IMR-90 (cell line): ENCODE results near the gene FNIP2. TPM values are rescaled to one million over a fixed set of nuclear protein-coding genes. Genes with fewer than 3 reads are reported as not detected.

Experiments used
- ATAC-seq: fragments of 200-7000 bp; cut with Tn5 transposase; 2 replicates; pipeline ENCODE4 v1.9.1; 2020; ENCODE audit warnings: low read depth, mild to moderate bottlenecking, moderate library complexity
- BruUV-seq: library from RNA; stranded (reverse); fragments of 400-500 nt; replicated peaks from 2 replicates; lab custom pipeline; 2021; lab: Mats Ljungman, UMichigan
- CTCF ChIA-PET: fragments of 300-600 bp; formaldehyde crosslinking; extraction: SDS; loops from one replicate; lab custom pipeline; 2021; ENCODE audit warnings: antibody characterized with exemption; lab: Yijun Ruan, JAX
- POLR2A ChIA-PET: fragments of 300-600 bp; sonication (Branson Sonifier 250); formaldehyde crosslinking; loops from one replicate; lab custom pipeline; 2022; ENCODE audit warnings: antibody characterized with exemption; ENCODE audit not compliant: unreplicated experiment; lab: Charles Lee
- DNase-seq: peaks from one replicate; pipeline ENCODE4 v3.0.0; 2013
- H2AFZ ChIP-seq: replicated peaks from 2 replicates; pipeline ENCODE3; 2013; ENCODE audit warnings: low read length, mild to moderate bottlenecking; ENCODE audit not compliant: poor library complexity
- H2AK5ac ChIP-seq: 2 replicates; pipeline ENCODE4 v1.6.1; 2013; ENCODE audit warnings: low read depth, low read length, inconsistent platforms
- H2AK9ac ChIP-seq: replicated peaks from 2 replicates; pipeline ENCODE3; 2013; ENCODE audit warnings: mild to moderate bottlenecking, low read depth, low read length, moderate library complexity; ENCODE audit not compliant: poor library complexity
- H2BK120ac ChIP-seq: 2 replicates; pipeline ENCODE4 v1.6.1; 2013; ENCODE audit warnings: low read depth, low read length, inconsistent platforms
- H2BK15ac ChIP-seq: 3 replicates; pipeline ENCODE4 v1.6.1; 2013; ENCODE audit warnings: low read depth, low read length, inconsistent platforms
- H2BK20ac ChIP-seq: 2 replicates; pipeline ENCODE4 v1.6.1; 2013; ENCODE audit warnings: low read depth, mild to moderate bottlenecking, inconsistent platforms, low read length, moderate library complexity
- H2BK5ac ChIP-seq: 2 replicates; pipeline ENCODE4 v1.6.1; 2013; ENCODE audit warnings: mild to moderate bottlenecking, low read depth, low read length, inconsistent platforms; ENCODE audit not compliant: poor library complexity, severe bottlenecking
- H3K14ac ChIP-seq: replicated peaks from 2 replicates; pipeline ENCODE4 v1.6.1; 2013; ENCODE audit warnings: low read depth, low read length, inconsistent platforms
- H3K18ac ChIP-seq: 2 replicates; pipeline ENCODE4 v1.6.1; 2013; ENCODE audit warnings: low read depth, low read length, control low read depth
- H3K23ac ChIP-seq: 2 replicates; pipeline ENCODE4 v1.6.1; 2013; ENCODE audit warnings: low read depth, low read length, inconsistent platforms
- H3K27ac ChIP-seq: 2 replicates; pipeline ENCODE4 v1.5.1; 2013; ENCODE audit warnings: mild to moderate bottlenecking, control low read depth, low read length; ENCODE audit not compliant: insufficient read depth
- H3K27me3 ChIP-seq: 2 replicates; pipeline ENCODE4 v1.6.1; 2013; ENCODE audit warnings: low read length; ENCODE audit not compliant: control insufficient read depth, insufficient read depth
- H3K36me3 ChIP-seq: 2 replicates; pipeline ENCODE4 v1.6.1; 2013; ENCODE audit warnings: low read length, mixed read lengths; ENCODE audit not compliant: control insufficient read depth, insufficient read depth
- H3K4ac ChIP-seq: 2 replicates; pipeline ENCODE4 v1.6.1; 2013; ENCODE audit warnings: low read depth, low read length, inconsistent platforms
- H3K4me1 ChIP-seq: 2 replicates; pipeline ENCODE4 v1.6.1; 2013; ENCODE audit warnings: low read length, mixed read lengths; ENCODE audit not compliant: control insufficient read depth, insufficient read depth
- H3K4me2 ChIP-seq: 2 replicates; pipeline ENCODE4 v1.6.1; 2013; ENCODE audit warnings: low read depth, mild to moderate bottlenecking, control low read depth, low read length, moderate library complexity
- H3K4me3 ChIP-seq: 2 replicates; pipeline ENCODE4 v1.5.1; 2013; ENCODE audit warnings: low read depth, mild to moderate bottlenecking, control low read depth, low read length, moderate library complexity; ENCODE audit not compliant: insufficient read depth
- H3K56ac ChIP-seq: 2 replicates; pipeline ENCODE4 v1.6.1; 2013; ENCODE audit warnings: low read length, inconsistent platforms; ENCODE audit not compliant: insufficient read depth; ENCODE audit errors: extremely low read depth
- H3K79me1 ChIP-seq, 2 experiments: 2 replicates each; pipeline ENCODE4 v1.6.1; 2013; ENCODE audit warnings: low read length in 2 of 2, inconsistent platforms in 1 of 2, low read depth in 1 of 2
- H3K9ac ChIP-seq: 2 replicates; pipeline ENCODE4 v1.6.1; 2013; ENCODE audit warnings: low read depth, low read length, control low read depth
- H3K9me1 ChIP-seq: 2 replicates; pipeline ENCODE4 v1.6.1; 2013; ENCODE audit warnings: low read length, inconsistent platforms; ENCODE audit not compliant: insufficient read depth
- H3K9me3 ChIP-seq: 2 replicates; pipeline ENCODE4 v1.6.1; 2013; ENCODE audit warnings: low read length; ENCODE audit not compliant: control insufficient read depth, insufficient read depth
- H4K20me1 ChIP-seq: 2 replicates; pipeline ENCODE4 v1.6.1; 2013; ENCODE audit warnings: low read length, inconsistent platforms; ENCODE audit not compliant: insufficient read depth
- H4K5ac ChIP-seq: 2 replicates; pipeline ENCODE4 v1.6.1; 2013; ENCODE audit warnings: mild to moderate bottlenecking, low read depth, low read length, control low read depth
- H4K8ac ChIP-seq, 2 experiments: 2 replicates each; pipeline ENCODE4 v1.6.1; 2013; ENCODE audit warnings: low read depth in 2 of 2, low read length in 2 of 2, control low read depth in 1 of 2, inconsistent platforms in 1 of 2
- H4K91ac ChIP-seq: 2 replicates; pipeline ENCODE4 v1.6.1; 2013; ENCODE audit warnings: low read depth, low read length, inconsistent platforms; ENCODE audit not compliant: insufficient read depth
- MAFK ChIP-seq: IDR thresholded peaks from 2 replicates; pipeline ENCODE4 v1.6.1; 2012; ENCODE audit warnings: low read depth, low read length, improper control_type of control experiment
- SMC3 ChIP-seq: fragments of 150-350 bp; IDR thresholded peaks from 2 replicates; pipeline ENCODE4 v1.6.1; 2016; ENCODE audit warnings: low read depth, mild to moderate bottlenecking, antibody characterized with exemption, low read length, moderate library complexity
- WGBS, 2 experiments: methylation state at CpG; one replicate each; pipeline versions ENCODE4 v1.1.5 to v1.1.7; 2013; ENCODE audit warnings: missing lambda C conversion rate in 2 of 2; ENCODE audit not compliant: insufficient read length in 1 of 2; ENCODE audit errors: extremely low coverage in 2 of 2; 5-methylcytosine and 5-hydroxymethylcytosine counted together
- dilution Hi-C: fragments of 300-500 bp; cut with HindIII; formaldehyde crosslinking; loops from one replicate; pipeline ENCODE4 v1.14.3; 2018; ENCODE audit warnings: low sequenced_read_pairs; ENCODE audit not compliant: unreplicated experiment
- in situ Hi-C: fragments of 300-500 bp; cut with MboI; formaldehyde crosslinking; loops from 3 replicates; pipeline ENCODE4 v1.14.3; 2019; ENCODE audit warnings: low sequenced_read_pairs, inconsistent platforms, mixed read lengths
- intact Hi-C: fragments of 100-400 bp; cut with micrococcal nuclease; formaldehyde crosslinking; loops from 2 replicates; pipeline ENCODE4 v1.10.0; 2022
- polyA plus RNA-seq, 3 experiments: library from polyadenylated mRNA; depleted of rRNA; stranded (reverse); fragments of >200 nt; gene quantifications; 2 replicates each; pipeline ENCODE4 v1.2.3, GENCODE V29; 2012; ENCODE audit warnings: low replicate concordance in 1 of 3
- total RNA-seq: library from RNA; depleted of rRNA; stranded (reverse); fragments of >200 nt; gene quantifications from 2 replicates; pipeline ENCODE4 v1.2.3, GENCODE V29; 2012

Gene FNIP2
- total and polyA plus RNA-seq, 2 of the 4 experiments (the other 2 are of a cell fraction): 4.7 to 24.6 TPM

DNA sequence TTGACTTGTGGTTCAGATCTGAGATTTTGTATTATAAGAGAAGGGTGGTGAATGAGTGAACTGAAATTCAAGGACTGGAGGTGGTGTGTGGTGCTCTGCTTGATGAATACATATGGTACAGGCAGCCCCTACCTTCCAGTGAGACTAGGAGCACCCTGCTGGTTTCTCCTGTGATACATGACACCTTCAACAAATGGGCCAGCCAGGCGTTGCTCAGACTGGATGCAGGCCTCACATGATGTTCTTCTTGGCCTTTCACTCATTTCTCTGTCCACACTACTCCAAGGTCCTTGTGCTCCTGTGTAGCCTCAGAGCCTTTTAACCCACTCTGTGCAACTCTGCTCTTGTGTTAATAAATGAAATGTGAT is 67.2 kb downstream of the FNIP2 start:
- H2AK5ac ChIP-seq: no peak overlapping the region
- no peak overlapping the region for H3K4ac ChIP-seq
- H3K18ac ChIP-seq: no peak overlapping the region
- H2BK5ac ChIP-seq: no peak overlapping the region
- in situ Hi-C loops (loop anchor here (25.0 kb wide), 1 partner anchor 574 kb away; no protein-coding TSS in a partner anchor), dilution Hi-C loops (no loop called here), intact Hi-C loops (no loop called here)
- H3K9me1 ChIP-seq: 0 out of 2 replicates have a peak, but pooled peaks cover 2% of the 10 kb centered on the region
- TF ChIP-seq MAFK (no peak), SMC3 (no peak)
- H3K27me3 ChIP-seq: no peaks in the 10 kb centered on the region
- no peaks in the 10 kb centered on the region for H3K4me1 ChIP-seq
- H3K36me3 ChIP-seq: peaks cover 7% of the 10 kb centered on the region; the same call in 1 of the 2 replicates
- CTCF ChIA-PET: no interaction called here
- no peak overlapping the region for H3K9ac ChIP-seq
- no peak overlapping the region for H3K23ac ChIP-seq
- no peak overlapping the region for H4K5ac ChIP-seq
- H2BK20ac ChIP-seq: no peak overlapping the region
- POLR2A ChIA-PET: no interaction called here
- H3K79me1 ChIP-seq: peaks cover 0 to 3% of the 10 kb centered on the region in 2 experiments; a peak in 1 of 4 replicates
- no TSS peak for BruUV-seq
- 86% methylated on average over 1 of the region's 1 CpG; no CpG with 5 or more reads in 1 of the 2 experiments for WGBS, 2 experiments
- H4K91ac ChIP-seq: no peak overlapping the region
- no peak overlapping the region for H3K4me3 ChIP-seq
- H4K8ac ChIP-seq: no peak overlapping the region
- H3K27ac ChIP-seq: no peak overlapping the region
- no peaks in the 10 kb centered on the region for H4K20me1 ChIP-seq
- DNase-seq (no peak), ATAC-seq (no peak)
- no peak overlapping the region for H3K14ac ChIP-seq
- no peak overlapping the region for H2BK120ac ChIP-seq
- H3K9me3 ChIP-seq: no peaks in the 10 kb centered on the region
- no peak overlapping the region for H3K4me2 ChIP-seq
- H2AK9ac ChIP-seq: no peak overlapping the region
- H3K56ac ChIP-seq: no peak overlapping the region
- no peak overlapping the region for H2AFZ ChIP-seq
- no peak overlapping the region for H2BK15ac ChIP-seq
